KMS-11 (cell line): ENCODE results near the gene PVALB.

ENCODE experiments used
- H2AFZ ChIP-seq: fragments of 200-600 bp; sonication (generic); 2 replicates; pipeline ENCODE4 v1.6.1; 2016; ENCODE audit warnings: antibody characterized with exemption, mixed run types, low read depth
- H3K27ac ChIP-seq: fragments of 200-600 bp; sonication (generic); 2 replicates; pipeline ENCODE4 v1.6.1; 2016; ENCODE audit warnings: mild to moderate bottlenecking, mixed run types
- H3K27me3 ChIP-seq: fragments of 200-600 bp; sonication (generic); 2 replicates; pipeline ENCODE4 v1.6.1; 2017; ENCODE audit warnings: mild to moderate bottlenecking, low read depth, mixed run types, moderate library complexity; ENCODE audit not compliant: insufficient read depth
- H3K36me3 ChIP-seq: fragments of 200-600 bp; sonication (generic); 2 replicates; pipeline ENCODE4 v1.6.1; 2017; ENCODE audit warnings: mild to moderate bottlenecking, mixed run types; ENCODE audit not compliant: insufficient read depth
- H3K4me1 ChIP-seq: fragments of 200-600 bp; sonication (generic); 2 replicates; pipeline ENCODE4 v1.6.1; 2016; ENCODE audit warnings: mild to moderate bottlenecking, low read depth, mixed run types; ENCODE audit not compliant: poor library complexity, severe bottlenecking
- H3K4me2 ChIP-seq: fragments of 200-600 bp; sonication (generic); 2 replicates; pipeline ENCODE4 v1.7.0; 2016; ENCODE audit warnings: mild to moderate bottlenecking, mixed run types
- H3K4me3 ChIP-seq: fragments of 200-600 bp; sonication (generic); IDR thresholded peaks from 2 replicates; pipeline ENCODE4 v1.6.1; 2017; ENCODE audit warnings: low read depth, low read length, mixed read lengths; ENCODE audit not compliant: insufficient read depth
- H3K79me2 ChIP-seq: fragments of 200-600 bp; sonication (generic); 2 replicates; pipeline ENCODE4 v1.6.1; 2016; ENCODE audit warnings: low read depth, mixed run types; ENCODE audit not compliant: insufficient read depth
- H3K9ac ChIP-seq: fragments of 200-600 bp; sonication (generic); 2 replicates; pipeline ENCODE4 v1.6.1; 2016; ENCODE audit warnings: mild to moderate bottlenecking, mixed run types
- H4K20me1 ChIP-seq: fragments of 200-600 bp; sonication (generic); 2 replicates; pipeline ENCODE4 v1.6.1; 2016; ENCODE audit warnings: mild to moderate bottlenecking, mixed run types; ENCODE audit not compliant: insufficient read depth
- TF ChIP-seq, protein P1 (sequence below): fragments of 200-600 bp; sonication (generic); conservative IDR thresholded peaks from 2 replicates; pipeline ENCODE4 v1.6.1; 2017; ENCODE audit warnings: low read depth, mild to moderate bottlenecking, antibody characterized with exemption, low read length, moderate library complexity, mixed read lengths

PVALB gene

DNA sequence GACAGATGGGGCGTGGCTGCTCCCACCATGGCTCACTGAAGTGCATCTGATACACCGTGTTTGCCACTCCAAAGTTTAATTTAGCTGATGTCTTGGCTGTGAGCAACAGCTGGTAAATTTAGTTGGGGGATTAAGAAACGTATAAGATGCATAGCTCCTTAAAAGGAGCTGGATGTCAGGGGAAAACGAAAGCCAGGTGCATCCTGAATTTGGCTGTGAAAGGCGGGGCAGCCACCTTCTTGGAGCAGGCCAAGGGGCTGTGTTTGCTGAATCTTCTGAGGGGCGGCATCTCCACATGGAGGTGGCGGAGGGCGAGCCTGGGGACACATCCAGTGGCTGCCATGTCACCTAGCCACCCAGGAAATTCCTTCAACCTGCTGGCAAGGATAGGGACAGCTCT is 23.3 kb upstream of the PVALB start:
- no peak overlapping the region for H3K4me2 ChIP-seq

DNA sequence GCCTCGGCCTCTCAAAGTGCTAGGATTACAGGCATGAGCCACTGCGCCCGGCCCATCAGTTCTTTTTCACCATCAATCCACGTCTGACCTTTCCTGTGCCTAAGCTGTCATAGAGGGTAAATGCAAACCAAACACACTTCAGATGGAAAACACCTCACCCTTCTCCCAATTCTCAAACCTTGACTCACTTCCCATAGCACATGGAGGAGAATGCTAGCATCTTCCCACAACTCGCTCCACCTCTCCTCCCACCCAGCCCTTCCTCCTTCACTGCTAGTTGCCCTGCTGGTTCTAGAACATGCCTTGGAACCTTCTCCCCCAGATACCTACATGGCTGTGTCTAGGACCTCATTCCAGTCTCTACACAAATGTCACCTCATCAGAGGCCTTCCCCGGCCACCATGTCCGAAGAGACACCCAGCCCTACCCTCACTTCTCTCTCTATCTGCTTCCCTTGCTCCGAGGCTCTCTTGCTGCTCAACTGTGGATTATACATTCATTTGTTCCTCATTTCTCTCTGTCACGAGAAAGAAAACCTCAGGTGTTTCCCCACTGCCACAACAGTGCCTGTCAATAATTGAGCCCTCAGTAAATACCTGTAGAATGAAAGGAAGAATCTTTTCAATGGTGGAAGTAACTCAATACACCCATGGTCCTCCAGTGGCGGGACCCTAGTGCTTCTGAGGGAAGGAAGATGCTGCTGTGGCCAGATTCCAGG is 22.7 kb upstream of the PVALB start:
- TF ChIP-seq, protein P1, sequence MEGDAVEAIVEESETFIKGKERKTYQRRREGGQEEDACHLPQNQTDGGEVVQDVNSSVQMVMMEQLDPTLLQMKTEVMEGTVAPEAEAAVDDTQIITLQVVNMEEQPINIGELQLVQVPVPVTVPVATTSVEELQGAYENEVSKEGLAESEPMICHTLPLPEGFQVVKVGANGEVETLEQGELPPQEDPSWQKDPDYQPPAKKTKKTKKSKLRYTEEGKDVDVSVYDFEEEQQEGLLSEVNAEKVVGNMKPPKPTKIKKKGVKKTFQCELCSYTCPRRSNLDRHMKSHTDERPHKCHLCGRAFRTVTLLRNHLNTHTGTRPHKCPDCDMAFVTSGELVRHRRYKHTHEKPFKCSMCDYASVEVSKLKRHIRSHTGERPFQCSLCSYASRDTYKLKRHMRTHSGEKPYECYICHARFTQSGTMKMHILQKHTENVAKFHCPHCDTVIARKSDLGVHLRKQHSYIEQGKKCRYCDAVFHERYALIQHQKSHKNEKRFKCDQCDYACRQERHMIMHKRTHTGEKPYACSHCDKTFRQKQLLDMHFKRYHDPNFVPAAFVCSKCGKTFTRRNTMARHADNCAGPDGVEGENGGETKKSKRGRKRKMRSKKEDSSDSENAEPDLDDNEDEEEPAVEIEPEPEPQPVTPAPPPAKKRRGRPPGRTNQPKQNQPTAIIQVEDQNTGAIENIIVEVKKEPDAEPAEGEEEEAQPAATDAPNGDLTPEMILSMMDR, result no peak
- H4K20me1 ChIP-seq, result no peaks in the 10 kb centered on the region
- no peak overlapping the region for H3K4me2 ChIP-seq
- H3K9ac ChIP-seq, result no peak overlapping the region
- H3K36me3 ChIP-seq, result no peaks in the 10 kb centered on the region
- H2AFZ ChIP-seq, result no peak overlapping the region
- H3K4me3 ChIP-seq, result no peak overlapping the region
- H3K27me3 ChIP-seq, result peaks cover 60% of the 10 kb centered on the region; the same call in 1 of the 2 replicates
- H3K79me2 ChIP-seq, result no peaks in the 10 kb centered on the region
- H3K4me1 ChIP-seq, result no peaks in the 10 kb centered on the region
- H3K27ac ChIP-seq, result no peak overlapping the region

More for the DNA sequence above, 23.3 kb upstream of the PVALB start:
- H3K4me1 ChIP-seq, result no peaks in the 10 kb centered on the region
- no peaks in the 10 kb centered on the region for H3K79me2 ChIP-seq
- H3K9ac ChIP-seq, result no peak overlapping the region
- no peak overlapping the region for H2AFZ ChIP-seq
- no peak overlapping the region for H3K4me3 ChIP-seq
- no peak overlapping the region for H3K27ac ChIP-seq
- H3K27me3 ChIP-seq, result peaks cover 60% of the 10 kb centered on the region; the same call in 1 of the 2 replicates
- H4K20me1 ChIP-seq, result no peaks in the 10 kb centered on the region
- no peaks in the 10 kb centered on the region for H3K36me3 ChIP-seq
- TF ChIP-seq, protein P1, result no peak

DNA sequence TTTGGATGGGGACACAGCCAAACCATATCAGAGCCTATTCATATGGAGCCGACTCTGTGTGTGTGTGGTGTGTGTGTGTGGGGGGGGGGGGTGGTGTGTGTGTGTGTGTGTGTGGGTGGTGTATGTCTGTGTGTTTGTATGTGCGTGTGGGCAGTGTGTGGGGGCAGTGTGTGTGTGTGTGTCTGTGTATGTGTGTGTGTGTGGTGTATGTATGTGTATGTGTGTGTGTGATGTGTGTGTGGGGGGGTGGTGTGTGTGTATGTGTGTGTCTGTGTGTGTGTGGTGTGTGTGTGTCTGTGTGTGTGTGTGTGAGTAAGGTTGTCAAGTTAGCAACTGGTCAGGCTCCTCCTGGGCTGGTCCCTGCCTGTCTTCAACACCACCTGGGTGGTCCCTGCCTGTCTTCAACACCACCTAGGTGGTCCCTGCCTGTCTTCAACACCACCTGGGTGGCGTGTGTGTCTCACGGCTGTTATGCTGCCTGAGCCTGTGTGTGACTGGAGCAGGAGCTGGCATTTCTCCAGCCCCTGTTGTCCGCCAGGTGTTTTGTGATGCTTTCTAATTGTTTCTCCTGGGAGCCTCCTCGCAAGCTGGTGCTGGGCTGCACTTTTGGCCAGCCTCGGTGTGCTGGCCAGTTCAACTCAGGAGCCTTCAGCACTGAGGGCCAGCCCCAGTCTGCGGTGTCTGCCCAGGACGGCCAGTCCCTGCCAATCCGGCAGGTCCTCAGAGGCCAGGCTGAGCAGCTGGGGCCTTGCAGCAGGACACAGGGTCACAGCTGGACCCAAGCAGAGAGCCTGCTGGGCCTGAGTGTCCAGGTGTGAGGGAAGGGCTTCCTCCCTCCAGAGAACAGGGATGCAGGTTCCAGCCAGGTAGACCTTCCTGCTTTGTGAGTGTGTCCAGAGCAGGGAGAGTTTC is 21.5 kb upstream of the PVALB start:
- no peaks in the 10 kb centered on the region for H4K20me1 ChIP-seq
- H3K36me3 ChIP-seq, result no peaks in the 10 kb centered on the region
- H3K4me2 ChIP-seq, result no peak overlapping the region
- no peak overlapping the region for H3K4me3 ChIP-seq
- no peak overlapping the region for H2AFZ ChIP-seq
- H3K9ac ChIP-seq, result no peak overlapping the region
- no peaks in the 10 kb centered on the region for H3K4me1 ChIP-seq
- peaks cover 55% of the 10 kb centered on the region for H3K27me3 ChIP-seq
- no peak overlapping the region for H3K27ac ChIP-seq
- TF ChIP-seq, protein P1, result no peak
- no peaks in the 10 kb centered on the region for H3K79me2 ChIP-seq

DNA sequence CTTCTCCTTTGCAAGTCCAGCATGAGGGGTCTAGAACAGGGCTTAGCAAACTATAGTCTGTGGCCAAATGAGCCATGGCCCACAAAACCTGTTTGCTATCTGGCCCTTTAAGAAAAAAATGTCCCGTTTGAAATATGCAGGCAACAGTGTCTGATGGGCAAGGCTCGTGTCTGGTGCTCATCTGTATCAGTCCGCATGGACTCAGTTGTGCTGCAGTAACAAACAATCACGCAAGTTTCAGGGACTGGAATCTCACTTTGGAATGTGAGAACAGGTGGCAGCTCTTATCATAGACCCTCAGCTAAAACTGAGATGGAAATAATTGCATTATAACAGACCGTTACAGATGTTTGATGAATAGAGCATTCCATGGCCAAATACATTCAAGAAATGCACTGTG is 19.1 kb upstream of the PVALB start:
- TF ChIP-seq, protein P1, result no peak
- Histone ChIP-seq H3K4me1 (no peaks in the 10 kb centered on the region), H3K79me2 (no peaks in the 10 kb centered on the region)

More for the DNA sequence above, 19.1 kb upstream of the PVALB start:
- H3K36me3 ChIP-seq, result no peaks in the 10 kb centered on the region
- H3K4me2 ChIP-seq, result no peak overlapping the region
- H2AFZ ChIP-seq, result no peak overlapping the region
- no peak overlapping the region for H3K4me3 ChIP-seq
- peaks cover 55% of the 10 kb centered on the region for H3K27me3 ChIP-seq
- no peaks in the 10 kb centered on the region for H4K20me1 ChIP-seq
- no peak overlapping the region for H3K27ac ChIP-seq
- H3K9ac ChIP-seq, result no peak overlapping the region
